HG03457 (cell line): Measurements from ENCODE around the gene BCOR.

Source experiments
- ATAC-seq: cut with Tn5 transposase; IDR thresholded peaks from one replicate; pipeline ENCODE4 v1.9.1; 2021; ENCODE audit warnings: moderate number of reproducible peaks; ENCODE audit not compliant: unreplicated experiment

Gene BCOR

GRCh38 chrX:40099055-40099958, 1.5 kb upstream of the BCOR start:
- ATAC-seq, result no peak

GRCh38 chrX:40098264-40099054, 701 bp upstream of the BCOR start:
- no peak for ATAC-seq

- no peak for ATAC-seq
Measured at GRCh38 chrX:40097141-40097503, 636 bp downstream of the BCOR start.

GRCh38 chrX:40096395-40097091, 1.2 kb downstream of the BCOR start:
- no peak for ATAC-seq

- ATAC-seq, result no peak
Measured at GRCh38 chrX:40095583-40096394, 2.0 kb downstream of the BCOR start.

GRCh38 chrX:40094900-40095582, 2.7 kb downstream of the BCOR start:
- ATAC-seq, result no peak

- no peak for ATAC-seq
Measured at GRCh38 chrX:40094041-40094899, 3.5 kb downstream of the BCOR start.

- ATAC-seq, result no peak
Measured at GRCh38 chrX:40093586-40093985, 4.2 kb downstream of the BCOR start.

GRCh38 chrX:40092808-40093435, 4.8 kb downstream of the BCOR start:
- no peak for ATAC-seq

- ATAC-seq, result no peak
Measured at GRCh38 chrX:40091691-40092421, 5.9 kb downstream of the BCOR start.

- no peak for ATAC-seq
Measured at GRCh38 chrX:40090961-40091360, 6.8 kb downstream of the BCOR start.

- no peak for ATAC-seq
Measured at GRCh38 chrX:40090050-40090804, 7.5 kb downstream of the BCOR start.

GRCh38 chrX:40088803-40089540, 8.8 kb downstream of the BCOR start:
- no peak for ATAC-seq

GRCh38 chrX:40088299-40088625, 9.5 kb downstream of the BCOR start:
- ATAC-seq, result no peak

GRCh38 chrX:40087425-40088298, 10.1 kb downstream of the BCOR start:
- no peak for ATAC-seq
